OCI-LY7 (cell line): ENCODE results near the gene FAM83D. TPM values are rescaled to one million over a fixed set of nuclear protein-coding genes. Genes with fewer than 3 reads are reported as not detected.

Experiments
- BruUV-seq: library from RNA; stranded (reverse); fragments of 400-500 nt; replicated peaks from 2 replicates; lab custom pipeline; 2021; lab: Mats Ljungman, UMichigan
- CTCF ChIA-PET: fragments of 300-600 bp; sonication (Branson Sonifier 250); formaldehyde crosslinking; loops from one replicate; lab custom pipeline; 2022; ENCODE audit warnings: antibody characterized with exemption; ENCODE audit not compliant: unreplicated experiment; lab: Charles Lee
- POLR2A ChIA-PET: fragments of 300-600 bp; sonication (Branson Sonifier 250); formaldehyde crosslinking; loops from one replicate; lab custom pipeline; 2022; ENCODE audit warnings: antibody characterized with exemption; lab: Charles Lee
- DNase-seq: peaks from one replicate; pipeline ENCODE4 v3.0.0-alpha.2; 2015; ENCODE audit warnings: low spot score
- H2AFZ ChIP-seq: fragments of 200-600 bp; sonication (generic), shearing (Covaris generic); 2 replicates; pipeline ENCODE4 v1.6.1; 2014; ENCODE audit warnings: mild to moderate bottlenecking, antibody characterized with exemption, low read length, moderate library complexity
- H3K27ac ChIP-seq: fragments of 200-600 bp; sonication (generic); 2 replicates; pipeline ENCODE4 v1.5.1; 2014; ENCODE audit warnings: mixed run types, low read depth, mild to moderate bottlenecking, moderate library complexity, low read length, inconsistent platforms; ENCODE audit not compliant: poor library complexity, severe bottlenecking
- H3K36me3 ChIP-seq: fragments of 200-600 bp; sonication (generic); 2 replicates; pipeline ENCODE4 v1.6.1; 2014; ENCODE audit warnings: mild to moderate bottlenecking, antibody characterized with exemption, low read length, moderate library complexity, mixed read lengths; ENCODE audit not compliant: insufficient read depth
- H3K4me1 ChIP-seq: fragments of 200-600 bp; sonication (generic); 2 replicates; pipeline ENCODE4 v1.5.1; 2014; ENCODE audit warnings: mild to moderate bottlenecking, low read length; ENCODE audit not compliant: insufficient read depth, poor library complexity, severe bottlenecking
- H3K4me2 ChIP-seq: fragments of 200-600 bp; sonication (generic); 2 replicates; pipeline ENCODE4 v1.6.1; 2014; ENCODE audit warnings: mild to moderate bottlenecking, low read length
- H3K4me3 ChIP-seq: fragments of 200-600 bp; sonication (generic); 2 replicates; pipeline ENCODE4 v1.5.1; 2014; ENCODE audit warnings: mild to moderate bottlenecking, low read depth, low read length; ENCODE audit not compliant: poor library complexity, severe bottlenecking
- H3K79me2 ChIP-seq: fragments of 200-600 bp; sonication (generic); 2 replicates; pipeline ENCODE4 v1.6.1; 2016; ENCODE audit warnings: low read depth, mild to moderate bottlenecking, low read length, moderate library complexity, mixed read lengths; ENCODE audit not compliant: insufficient read depth
- H3K9me2 ChIP-seq: fragments of 200-600 bp; sonication (generic); 2 replicates; pipeline ENCODE4 v1.6.1; 2016; ENCODE audit warnings: mild to moderate bottlenecking, low read length, mixed read lengths; ENCODE audit not compliant: insufficient read depth
- H3K9me3 ChIP-seq: fragments of 200-600 bp; sonication (generic); 2 replicates; pipeline ENCODE4 v1.6.1; 2014; ENCODE audit warnings: mild to moderate bottlenecking, mixed run types, low read length, mixed read lengths
- H4K20me1 ChIP-seq: fragments of 200-600 bp; sonication (generic); 2 replicates; pipeline ENCODE4 v1.6.1; 2014; ENCODE audit warnings: mild to moderate bottlenecking, antibody characterized with exemption, low read length, moderate library complexity, mixed read lengths; ENCODE audit not compliant: insufficient read depth
- EZH2phosphoT487 ChIP-seq: fragments of 200-600 bp; sonication (generic); IDR thresholded peaks from 2 replicates; pipeline ENCODE4 v1.6.1; 2018; ENCODE audit warnings: low read depth, borderline replicate concordance, mild to moderate bottlenecking, mixed run types, antibody characterized with exemption, low read length, moderate library complexity, mixed read lengths
- intact Hi-C: fragments of 100-400 bp; cut with micrococcal nuclease; formaldehyde crosslinking; loops from one replicate; pipeline ENCODE4 v1.10.0; 2022; ENCODE audit not compliant: unreplicated experiment
- total RNA-seq, 2 experiments: library from RNA; depleted of rRNA in 1 of 2; stranded (reverse); fragments of >200 nt in 1 of 2; shearing (Covaris generic) in 1 of 2; gene quantifications; 2 replicates each; pipeline ENCODE4 v1.2.3, GENCODE V29; 2014 to 2022
- TF ChIP-seq, protein P1 (sequence below): fragments of 200-600 bp; sonication (generic); conservative IDR thresholded peaks from 2 replicates; pipeline ENCODE4 v1.5.1; 2014; ENCODE audit warnings: mild to moderate bottlenecking, antibody characterized with exemption, low read length, moderate library complexity, mixed read lengths

Gene FAM83D
- total RNA-seq, 2 experiments from 2014 or later = 32.6 to 48.2 TPM

GRCh38 chr20:38878866-38879265 lies 47.4 kb upstream of the FAM83D start:
- Histone ChIP-seq H2AFZ (no peak overlapping the region), H3K36me3 (no peaks in the 10 kb centered on the region), H3K4me3 (peak overlapping the region; percentile 43), H3K9me3 (no peaks in the 10 kb centered on the region), H4K20me1 (no peaks in the 10 kb centered on the region), H3K27ac (peak overlapping the region; percentile 97), H3K9me2 (no peaks in the 10 kb centered on the region), H3K79me2 (peaks cover 63% of the 10 kb centered on the region), H3K4me1 (peaks cover 96% of the 10 kb centered on the region), H3K4me2 (peak overlapping the region; percentile 71)
- no TSS peak for BruUV-seq
- intact Hi-C loops = no loop called here
- DNase-seq = peak; percentile 55
- TF ChIP-seq, protein P1, sequence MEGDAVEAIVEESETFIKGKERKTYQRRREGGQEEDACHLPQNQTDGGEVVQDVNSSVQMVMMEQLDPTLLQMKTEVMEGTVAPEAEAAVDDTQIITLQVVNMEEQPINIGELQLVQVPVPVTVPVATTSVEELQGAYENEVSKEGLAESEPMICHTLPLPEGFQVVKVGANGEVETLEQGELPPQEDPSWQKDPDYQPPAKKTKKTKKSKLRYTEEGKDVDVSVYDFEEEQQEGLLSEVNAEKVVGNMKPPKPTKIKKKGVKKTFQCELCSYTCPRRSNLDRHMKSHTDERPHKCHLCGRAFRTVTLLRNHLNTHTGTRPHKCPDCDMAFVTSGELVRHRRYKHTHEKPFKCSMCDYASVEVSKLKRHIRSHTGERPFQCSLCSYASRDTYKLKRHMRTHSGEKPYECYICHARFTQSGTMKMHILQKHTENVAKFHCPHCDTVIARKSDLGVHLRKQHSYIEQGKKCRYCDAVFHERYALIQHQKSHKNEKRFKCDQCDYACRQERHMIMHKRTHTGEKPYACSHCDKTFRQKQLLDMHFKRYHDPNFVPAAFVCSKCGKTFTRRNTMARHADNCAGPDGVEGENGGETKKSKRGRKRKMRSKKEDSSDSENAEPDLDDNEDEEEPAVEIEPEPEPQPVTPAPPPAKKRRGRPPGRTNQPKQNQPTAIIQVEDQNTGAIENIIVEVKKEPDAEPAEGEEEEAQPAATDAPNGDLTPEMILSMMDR = no peak
- no peak for TF ChIP-seq EZH2phosphoT487
- CTCF ChIA-PET = interaction anchor here (1.1 to 1.2 kb wide), 2 partner anchors 13 to 74 kb away, joined by 3 to 4 read pairs; partner anchors contain the start of gene PPP1R16B
- POLR2A ChIA-PET = interaction anchor here (0.7 to 7.5 kb wide), 9 partner anchors 11 to 72 kb away, joined by 3 to 85 read pairs (median 4); no protein-coding TSS in a partner anchor

DNA sequence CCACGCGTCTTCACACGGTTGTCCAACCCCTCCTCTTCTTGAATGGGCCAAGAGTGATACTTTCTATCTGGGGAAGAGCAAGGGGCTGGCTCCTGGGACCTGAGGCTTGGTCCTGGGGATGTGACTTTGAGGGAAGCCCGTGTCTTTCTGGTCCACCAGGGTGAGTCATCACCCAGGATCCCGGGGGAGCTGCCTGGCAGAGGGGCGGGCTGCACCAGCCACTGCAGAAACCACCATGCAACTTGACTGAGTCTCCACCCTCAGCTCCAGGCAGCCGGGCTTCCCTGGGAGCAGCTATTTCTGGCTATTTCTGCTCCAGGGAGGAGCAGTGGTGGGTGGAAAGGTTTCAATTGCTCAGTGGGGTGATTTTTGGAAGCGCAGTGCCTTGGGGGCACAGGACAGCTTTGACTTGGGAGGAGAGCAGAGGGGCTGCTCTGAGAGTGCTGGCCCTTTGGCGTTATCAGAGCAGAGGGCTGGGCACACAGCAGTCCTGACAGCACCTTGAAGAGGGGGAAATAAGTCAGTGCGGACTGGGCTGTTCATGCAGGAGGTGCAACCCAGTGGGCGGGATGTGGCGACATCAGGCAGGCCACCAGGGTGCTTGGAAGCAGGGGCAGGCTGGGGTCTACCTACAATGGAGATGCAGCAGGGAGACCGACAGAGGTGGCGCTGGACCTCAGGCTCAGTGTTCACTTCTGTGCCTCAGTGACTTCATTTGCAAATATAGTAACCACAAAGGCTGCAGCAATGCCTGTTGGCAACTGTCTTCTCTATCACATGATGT lies 45.1 kb upstream of the FAM83D start:
- Histone ChIP-seq H4K20me1 (no peaks in the 10 kb centered on the region), H3K9me2 (no peaks in the 10 kb centered on the region), H3K27ac (peak overlapping the region; percentile 97), H3K4me2 (peak overlapping the region; percentile 70), H3K79me2 (peaks cover 73% of the 10 kb centered on the region), H3K36me3 (no peaks in the 10 kb centered on the region), H3K9me3 (no peaks in the 10 kb centered on the region), H3K4me1 (peaks cover 94% of the 10 kb centered on the region), H3K4me3 (peak overlapping the region; percentile 21), H2AFZ (no peak overlapping the region)
- BruUV-seq = no TSS peak
- POLR2A ChIA-PET = interaction anchor here (1.1 to 7.5 kb wide), 6 partner anchors 11 to 44 kb away, joined by 4 to 85 read pairs (median 7); no protein-coding TSS in a partner anchor
- TF ChIP-seq, protein P1 = peak; percentile 70
- TF ChIP-seq EZH2phosphoT487 = no peak
- intact Hi-C loops = loop anchor here (1.0 kb wide), 1 partner anchor 11 kb away; no protein-coding TSS in a partner anchor
- DNase-seq = peak; percentile 78
- CTCF ChIA-PET = interaction anchor here (0.6 to 3.4 kb wide), 3 partner anchors 10 to 76 kb away, joined by 3 to 34 read pairs (median 4); no protein-coding TSS in a partner anchor
